NB4 (cell line): ENCODE results near the gene SMIM41.

Experiments
- DNase-seq: peaks from one replicate; pipeline ENCODE4 v3.0.0; 2010; ENCODE audit warnings: low read depth
- H3K4me3 ChIP-seq: one replicate; pipeline ENCODE4 v1.5.1; 2011; ENCODE audit warnings: mild to moderate bottlenecking, low read depth, low read length, moderate library complexity
- CTCF ChIP-seq: IDR thresholded peaks from one replicate; pipeline ENCODE4 v1.5.1; 2012; ENCODE audit warnings: low read depth, low read length
- MAX ChIP-seq: IDR thresholded peaks from 2 replicates; pipeline ENCODE4 v1.6.1; 2011; ENCODE audit warnings: low read depth, low read length
- MYC ChIP-seq: IDR thresholded peaks from 2 replicates; pipeline ENCODE4 v1.6.1; 2011; ENCODE audit warnings: low read depth, low read length
- POLR2A ChIP-seq: IDR thresholded peaks from 2 replicates; pipeline ENCODE4 v1.6.1; 2011; ENCODE audit warnings: mild to moderate bottlenecking; ENCODE audit not compliant: insufficient read length; ENCODE audit errors: extremely low read depth

SMIM41 gene

GRCh38 chr12:52149651-52150241, 70.2 kb downstream of the SMIM41 start:
- DNase-seq: no peak
- no peak overlapping the region for H3K4me3 ChIP-seq
- TF ChIP-seq MYC (no peak), CTCF (no peak), POLR2A (no peak), MAX (no peak)

- DNase-seq: no peak
- H3K4me3 ChIP-seq: no peak overlapping the region
- TF ChIP-seq MAX (no peak), CTCF (no peak), MYC (no peak), POLR2A (no peak)
Observed at GRCh38 chr12:52151153-52151836, 71.8 kb downstream of the SMIM41 start.

GRCh38 chr12:52151837-52152783, 72.6 kb downstream of the SMIM41 start:
- TF ChIP-seq MAX: no peak
- TF ChIP-seq CTCF: peak; percentile 63
- no peak overlapping the region for H3K4me3 ChIP-seq
- peak; percentile 56 for DNase-seq

- no peak overlapping the region for H3K4me3 ChIP-seq
- TF ChIP-seq POLR2A (no peak), MYC (no peak), CTCF (no peak), MAX (no peak)
Observed at GRCh38 chr12:52152905-52153317, 73.4 kb downstream of the SMIM41 start.

GRCh38 chr12:52155048-52155868, 75.8 kb downstream of the SMIM41 start:
- H3K4me3 ChIP-seq: no peak overlapping the region
- DNase-seq: no peak
- TF ChIP-seq POLR2A (no peak), MAX (no peak), CTCF (no peak), MYC (no peak)

More at GRCh38 chr12:52152905-52153317, 73.4 kb downstream of the SMIM41 start:
- no peak for DNase-seq
